GM21825 (cell line): Measurements from ENCODE around the gene TRIM50.
"Not testable (repeated sequence)": the region's sequence is repeated elsewhere in the genome, so short reads cannot be mapped to it uniquely, and the experiment has no call there.

ENCODE experiments used
- ATAC-seq: cut with Tn5 transposase; IDR thresholded peaks from one replicate; pipeline ENCODE4 v1.9.1; 2021; ENCODE audit warnings: mild to moderate bottlenecking, moderate library complexity; ENCODE audit not compliant: unreplicated experiment

The TRIM50 gene

DNA sequence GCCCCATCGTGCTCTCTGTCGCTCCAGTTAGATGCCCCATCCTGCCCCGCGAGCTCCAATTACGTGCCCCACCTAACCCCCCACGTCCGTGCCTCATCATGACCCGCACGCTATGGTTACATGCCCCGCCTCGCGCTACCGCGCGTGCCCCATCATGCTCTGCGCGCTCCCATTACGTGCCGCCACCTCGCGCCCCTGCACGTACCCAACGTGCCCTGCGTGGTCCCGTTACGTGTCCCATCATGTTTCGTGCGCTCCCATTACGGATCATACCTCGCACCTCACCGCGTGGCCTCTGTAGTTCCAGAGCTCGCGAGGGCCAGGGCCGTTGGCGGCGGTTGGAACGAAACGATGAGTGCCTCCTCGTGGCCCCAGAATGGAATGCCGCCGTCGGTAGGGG is at the start of gene TRIM50, which contains the start of gene FKBP6:
TSS of gene TRIM50 (minus strand) at position 161 of the 400 bp plus-strand sequence. CDS start 3,295 bp downstream, outside the sequence.
TSS of gene FKBP6 (plus strand) at position 240 of the 400 bp plus-strand sequence. CDS start 268 bp downstream, outside the sequence.
- not testable (repeated sequence) for ATAC-seq

- ATAC-seq, result no peak
Measured at GRCh38 chr7:73376671-73377412, 49.0 kb upstream of the TRIM50 start.

DNA sequence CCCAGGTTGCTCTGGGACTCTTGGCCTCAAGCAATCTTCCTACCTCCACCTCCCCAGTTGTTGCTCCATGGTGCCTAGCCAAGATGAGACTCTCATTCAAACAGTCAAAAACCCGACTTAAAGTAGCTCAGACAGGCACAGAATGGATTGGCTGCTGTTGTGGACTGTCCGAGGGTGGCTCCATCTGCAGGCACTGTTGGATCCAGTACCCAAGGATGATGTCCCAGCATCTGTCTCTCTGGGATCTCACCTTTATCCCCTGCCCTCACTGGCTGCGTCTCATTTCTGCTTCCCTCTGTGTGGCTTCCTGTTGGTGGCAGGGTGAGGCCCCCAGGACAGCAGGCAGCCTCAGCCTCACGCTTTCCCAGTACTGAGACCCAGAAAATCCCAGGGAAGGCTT is 48.4 kb upstream of the TRIM50 start:
- not testable (repeated sequence) for ATAC-seq

- no peak for ATAC-seq
Measured at GRCh38 chr7:73373741-73374140, 45.9 kb upstream of the TRIM50 start.

GRCh38 chr7:73369622-73370021 is 41.7 kb upstream of the TRIM50 start:
- ATAC-seq, result no peak

- no peak for ATAC-seq
Measured at GRCh38 chr7:73369009-73369408, 41.1 kb upstream of the TRIM50 start.

GRCh38 chr7:73366990-73367389 is 39.1 kb upstream of the TRIM50 start:
- no peak for ATAC-seq

DNA sequence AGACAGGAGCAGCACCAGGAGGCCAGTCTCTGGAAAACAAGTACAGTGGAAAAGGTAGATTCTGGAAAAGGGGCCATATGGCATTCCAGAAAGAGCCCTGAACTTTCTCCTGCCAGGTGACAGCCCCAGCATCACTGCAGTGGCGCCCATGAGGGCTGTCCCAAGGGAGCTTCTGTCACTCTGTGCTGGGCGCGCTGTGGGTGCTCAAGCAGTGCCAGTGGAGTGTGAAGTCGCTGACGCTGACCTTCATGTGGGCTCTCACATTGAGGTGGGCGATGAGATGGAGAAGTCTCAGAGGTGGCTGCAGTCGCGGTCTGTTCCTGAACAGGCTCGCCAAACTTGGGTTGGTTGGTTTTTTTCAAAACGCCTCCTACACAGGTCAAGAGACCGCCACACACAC is 38.2 kb upstream of the TRIM50 start:
- no peak for ATAC-seq

GRCh38 chr7:73364006-73364728 is 36.3 kb upstream of the TRIM50 start:
- ATAC-seq, result no peak

GRCh38 chr7:73363225-73364005 is 35.5 kb upstream of the TRIM50 start:
- ATAC-seq, result no peak

DNA sequence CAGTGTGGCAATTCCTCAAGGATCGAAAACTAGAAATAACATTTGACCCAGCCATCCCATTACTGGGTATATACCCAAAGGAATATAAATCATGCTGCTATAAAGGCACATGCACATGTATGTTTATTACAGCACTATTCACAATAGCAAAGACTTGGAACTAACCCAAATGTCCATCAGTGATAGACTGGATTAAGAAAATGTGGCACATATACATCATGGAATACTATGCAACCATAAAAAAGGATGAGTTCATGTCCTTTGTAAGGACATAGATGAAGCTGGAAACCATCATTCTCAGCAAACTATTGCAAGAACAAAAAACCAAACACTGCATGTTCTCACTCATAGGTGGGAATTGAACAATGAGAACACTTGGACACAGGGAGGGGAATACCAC is 32.7 kb upstream of the TRIM50 start:
- ATAC-seq, result not testable (repeated sequence)

DNA sequence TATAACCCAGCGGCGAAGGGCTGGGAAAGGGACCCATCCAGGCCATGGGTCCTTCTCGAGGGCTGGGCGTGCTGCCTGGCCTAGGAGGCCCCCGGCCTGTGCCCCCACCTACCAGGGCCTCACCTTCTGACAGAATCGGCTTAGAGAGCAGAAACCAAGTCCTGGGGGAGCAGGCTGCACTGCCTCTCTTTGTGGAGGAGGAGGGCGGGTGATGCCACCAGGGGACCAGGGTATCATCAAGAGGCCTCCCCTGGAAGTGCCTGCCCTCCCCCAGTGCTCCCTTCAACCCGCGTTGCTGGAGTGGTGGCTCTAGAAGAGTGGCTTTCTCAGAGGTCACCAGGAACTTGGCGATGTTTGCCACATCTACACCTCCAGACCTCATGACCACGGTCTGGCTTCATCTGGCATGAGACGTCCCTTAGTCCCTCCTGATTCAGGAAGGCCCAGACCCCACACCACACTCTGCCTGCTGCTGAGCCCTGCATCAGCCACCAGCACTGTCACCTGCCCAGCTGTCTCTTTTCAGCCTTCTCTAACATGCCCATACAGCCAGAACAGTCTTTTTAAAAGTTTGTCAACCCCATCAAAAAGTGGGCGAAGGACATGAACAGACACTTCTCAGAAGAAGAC is 32.0 kb upstream of the TRIM50 start:
- no peak for ATAC-seq

DNA sequence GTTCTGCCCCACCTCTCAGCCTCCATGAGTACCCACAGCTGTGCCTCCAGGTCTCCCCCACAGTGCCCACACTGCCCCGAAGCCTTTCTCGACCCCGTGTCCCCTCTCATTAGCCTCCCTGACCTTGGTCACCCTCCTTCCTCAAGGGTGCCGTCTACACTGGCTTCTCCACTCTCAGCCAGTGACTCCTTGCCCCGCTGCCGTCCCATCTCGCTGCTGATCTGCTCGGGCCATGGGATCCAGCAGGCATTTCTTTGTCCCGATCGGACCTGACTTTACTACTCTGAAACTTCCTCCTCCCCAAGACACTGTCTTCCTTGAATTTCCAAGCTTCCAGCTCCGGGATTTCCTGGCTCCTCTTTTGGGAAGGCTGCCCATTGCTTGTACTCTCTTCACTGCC is 31.4 kb upstream of the TRIM50 start:
- no peak for ATAC-seq

DNA sequence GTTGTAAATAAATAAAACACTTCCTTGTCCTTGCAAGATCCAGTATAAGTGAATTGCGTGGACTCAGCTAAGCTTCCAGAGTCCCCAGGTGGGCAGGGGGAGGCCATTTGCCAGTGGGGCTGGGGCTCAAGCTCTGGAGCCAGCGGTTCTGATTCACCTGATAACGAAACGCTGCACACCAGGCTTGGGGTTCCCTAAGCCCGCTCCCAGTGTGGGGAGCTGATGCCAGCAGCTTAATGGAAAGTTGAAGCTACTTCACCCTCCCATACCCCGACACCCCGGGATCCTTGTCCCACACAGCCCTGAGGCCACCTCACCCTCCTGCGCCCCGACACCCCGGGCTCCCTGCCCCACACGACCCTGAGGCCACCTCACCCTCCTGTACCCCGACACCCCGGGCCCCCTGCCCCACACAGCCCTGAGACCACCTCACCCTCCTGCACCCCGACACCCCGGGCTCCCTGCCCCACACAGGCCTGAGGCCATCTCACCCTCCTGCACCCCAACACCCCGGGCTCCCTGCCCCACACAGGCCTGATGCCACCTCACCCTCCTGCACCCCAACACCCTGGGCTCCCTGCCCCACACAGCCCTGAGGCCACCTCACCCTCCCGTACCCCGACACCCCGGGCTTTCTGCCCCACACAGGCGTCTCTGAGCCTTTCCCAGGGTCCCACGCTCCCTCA is 30.9 kb upstream of the TRIM50 start:
- ATAC-seq, result no peak

DNA sequence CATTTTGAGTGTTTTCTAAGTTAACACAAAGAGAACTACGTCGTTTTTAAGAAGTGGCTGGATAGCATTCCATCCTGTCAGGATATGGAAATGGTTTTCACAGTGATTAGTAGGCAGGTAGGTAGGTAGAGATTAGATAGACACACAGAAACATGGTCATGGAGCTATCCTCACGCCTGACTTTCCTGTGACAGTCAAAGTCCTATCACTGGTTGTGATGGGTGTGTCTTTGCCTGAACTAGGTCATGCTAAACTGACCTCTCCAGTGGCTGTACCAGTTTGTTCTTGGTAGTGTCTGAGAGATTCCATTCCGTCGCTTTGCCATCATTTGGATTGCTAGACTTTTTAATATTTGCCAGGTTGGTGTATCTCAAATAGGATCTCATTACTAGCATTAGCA is 28.3 kb upstream of the TRIM50 start:
- no peak for ATAC-seq

DNA sequence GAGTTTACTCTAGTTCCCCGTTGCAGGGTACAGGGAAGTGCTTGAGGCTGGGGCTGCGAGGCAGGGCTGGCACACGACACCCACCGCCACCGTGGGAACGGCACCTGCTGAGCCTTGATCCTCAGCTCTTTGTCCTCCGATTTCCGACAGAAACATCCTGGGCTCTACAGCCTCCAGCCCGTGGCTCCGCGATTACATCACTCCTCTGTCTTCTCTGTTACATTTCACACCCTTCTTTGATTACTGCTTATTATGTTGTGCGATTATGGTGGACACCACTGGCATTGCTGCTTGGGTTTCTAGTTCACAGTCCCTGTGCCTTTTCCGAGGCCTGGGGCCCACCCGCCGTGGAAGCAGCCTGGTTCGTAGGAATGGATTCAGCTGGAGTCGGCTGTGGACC is 26.9 kb upstream of the TRIM50 start:
- ATAC-seq, result no peak

DNA sequence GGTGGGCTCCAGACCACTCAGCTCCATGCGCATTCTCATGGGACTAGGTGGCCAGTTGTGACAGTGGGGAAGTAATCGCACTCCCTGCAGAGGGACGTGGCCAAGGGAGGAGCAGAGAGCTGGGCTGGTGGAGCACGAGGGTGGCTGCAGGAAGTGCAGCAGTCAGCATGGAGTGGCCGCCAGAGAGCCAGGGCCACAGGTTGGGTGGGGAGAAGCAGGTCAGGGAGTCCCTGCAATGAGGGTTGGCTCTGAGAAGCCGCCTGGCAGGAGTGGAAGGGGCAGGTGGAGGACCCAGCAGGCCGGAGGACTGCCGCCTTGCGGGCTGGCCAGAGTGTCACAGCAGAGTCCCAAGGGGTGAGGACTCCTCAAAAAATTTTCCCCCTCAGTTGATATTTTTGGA is 26.3 kb upstream of the TRIM50 start:
- ATAC-seq, result no peak

GRCh38 chr7:73353243-73353642 is 25.4 kb upstream of the TRIM50 start:
- ATAC-seq, result no peak

GRCh38 chr7:73352784-73353183 is 24.9 kb upstream of the TRIM50 start:
- no peak for ATAC-seq

DNA sequence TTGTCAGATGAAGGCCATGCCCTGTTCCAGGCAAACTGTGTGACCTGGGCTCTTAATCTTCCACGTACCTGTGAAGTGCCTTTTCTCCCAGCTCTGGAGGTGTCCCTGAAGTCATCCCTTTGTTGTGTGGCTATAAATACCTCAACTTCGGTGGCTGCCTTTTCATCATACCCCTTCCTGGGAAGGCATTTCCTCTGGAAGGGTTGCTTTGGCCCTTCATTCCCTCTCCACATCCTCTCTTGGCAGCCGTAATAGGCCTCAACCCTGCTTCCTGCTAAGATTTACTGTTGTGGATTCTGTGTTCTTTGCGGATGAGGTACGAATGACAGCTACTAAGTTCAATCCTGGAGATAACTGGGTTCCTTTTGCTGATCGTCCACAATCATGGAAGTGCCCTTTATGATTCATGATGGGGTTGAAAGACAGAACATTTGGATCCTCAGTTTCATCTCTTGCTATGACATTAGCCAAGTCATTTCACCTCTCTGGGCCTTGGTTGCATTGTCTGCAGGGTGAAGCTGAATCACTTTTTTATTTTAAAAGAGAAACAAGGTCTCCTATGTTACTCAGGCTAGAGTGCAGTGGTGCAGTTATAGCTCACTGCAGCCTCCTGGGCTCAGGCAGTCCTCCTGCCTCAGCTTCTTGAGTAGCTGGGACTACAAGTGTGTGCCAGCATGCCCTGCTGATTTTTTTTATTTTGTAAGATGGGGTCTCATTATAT is 23.7 kb upstream of the TRIM50 start:
- ATAC-seq, result no peak
